ENCODE measurements around the gene VPS35L. TPM values are rescaled to one million over a fixed set of nuclear protein-coding genes. Genes with fewer than 3 reads are reported as not detected.

Gene VPS35L
- total RNA-seq, 1 donor from 2014 or later: 60.0 TPM

DNA sequence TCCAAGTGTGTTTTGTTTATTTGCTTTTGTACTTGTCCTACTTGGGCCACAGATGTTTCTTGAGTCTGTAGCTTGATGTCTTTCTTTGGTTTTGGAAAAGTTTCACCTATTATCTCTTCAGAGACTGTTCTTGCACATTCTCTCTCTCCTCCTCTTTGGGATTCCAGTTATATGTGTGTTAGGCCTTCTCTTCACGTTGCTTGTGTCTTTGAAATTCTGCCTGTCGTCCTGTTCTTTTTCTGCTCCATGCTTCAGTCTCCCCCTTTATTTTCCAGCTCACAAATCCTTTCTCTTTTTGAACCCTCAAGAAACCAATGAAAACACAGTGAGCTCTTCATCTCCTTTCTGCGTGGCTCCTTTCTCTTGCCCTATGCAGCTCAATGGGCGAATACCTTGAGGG lies 7.9 kb downstream of the VPS35L start:
- Mint-ChIP-seq H3K9me3 (ENCODE audit: unreplicated experiment) (no peaks in the 10 kb centered on the region), H3K27me3 (ENCODE audit: unreplicated experiment) (no peaks in the 10 kb centered on the region), H3K27ac (ENCODE audit: unreplicated experiment) (no peak overlapping the region), H3K4me3 (ENCODE audit: unreplicated experiment) (no peak overlapping the region), H3K36me3 (ENCODE audit: low read depth, unreplicated experiment) (peaks cover 20% of the 10 kb centered on the region), H3K4me1 (ENCODE audit: unreplicated experiment) (no peaks in the 10 kb centered on the region)
- no peak for DNase-seq (ENCODE audit: low spot score)
- TF ChIP-seq, protein P1, sequence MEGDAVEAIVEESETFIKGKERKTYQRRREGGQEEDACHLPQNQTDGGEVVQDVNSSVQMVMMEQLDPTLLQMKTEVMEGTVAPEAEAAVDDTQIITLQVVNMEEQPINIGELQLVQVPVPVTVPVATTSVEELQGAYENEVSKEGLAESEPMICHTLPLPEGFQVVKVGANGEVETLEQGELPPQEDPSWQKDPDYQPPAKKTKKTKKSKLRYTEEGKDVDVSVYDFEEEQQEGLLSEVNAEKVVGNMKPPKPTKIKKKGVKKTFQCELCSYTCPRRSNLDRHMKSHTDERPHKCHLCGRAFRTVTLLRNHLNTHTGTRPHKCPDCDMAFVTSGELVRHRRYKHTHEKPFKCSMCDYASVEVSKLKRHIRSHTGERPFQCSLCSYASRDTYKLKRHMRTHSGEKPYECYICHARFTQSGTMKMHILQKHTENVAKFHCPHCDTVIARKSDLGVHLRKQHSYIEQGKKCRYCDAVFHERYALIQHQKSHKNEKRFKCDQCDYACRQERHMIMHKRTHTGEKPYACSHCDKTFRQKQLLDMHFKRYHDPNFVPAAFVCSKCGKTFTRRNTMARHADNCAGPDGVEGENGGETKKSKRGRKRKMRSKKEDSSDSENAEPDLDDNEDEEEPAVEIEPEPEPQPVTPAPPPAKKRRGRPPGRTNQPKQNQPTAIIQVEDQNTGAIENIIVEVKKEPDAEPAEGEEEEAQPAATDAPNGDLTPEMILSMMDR (IDR thresholded peaks at IDR 0.05; ENCODE audit: unreplicated experiment): no peak

DNA sequence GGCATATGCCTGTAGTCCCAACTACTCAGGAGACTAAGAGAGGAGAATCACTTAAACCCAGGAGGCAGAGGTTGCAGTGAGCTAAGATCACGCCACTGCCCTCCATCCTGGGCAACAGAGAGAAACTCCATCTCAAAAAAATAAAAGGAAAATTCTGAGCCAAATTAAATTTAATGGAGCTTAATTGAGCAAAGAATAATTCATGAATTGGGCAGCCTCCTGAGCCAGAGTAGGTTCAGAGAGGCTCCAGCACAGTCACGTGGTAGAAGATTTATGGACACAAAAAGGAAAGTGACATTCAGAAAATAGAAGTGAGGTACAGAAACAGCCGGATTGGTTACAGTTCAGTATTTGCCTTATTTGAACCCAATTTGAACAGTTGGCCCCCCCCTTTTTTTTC lies 10.9 kb downstream of the VPS35L start:
- TF ChIP-seq, protein P1 (IDR thresholded peaks at IDR 0.05; ENCODE audit: unreplicated experiment): no peak
- H3K27ac Mint-ChIP-seq (ENCODE audit: unreplicated experiment): no peak overlapping the region
- no peak overlapping the region for H3K4me3 Mint-ChIP-seq (ENCODE audit: unreplicated experiment)
- H3K4me1 Mint-ChIP-seq (ENCODE audit: unreplicated experiment): no peaks in the 10 kb centered on the region
- H3K9me3 Mint-ChIP-seq (ENCODE audit: unreplicated experiment): no peaks in the 10 kb centered on the region
- peaks cover 20% of the 10 kb centered on the region for H3K36me3 Mint-ChIP-seq (ENCODE audit: low read depth, unreplicated experiment)
- no peak for DNase-seq (ENCODE audit: low spot score)
- no peaks in the 10 kb centered on the region for H3K27me3 Mint-ChIP-seq (ENCODE audit: unreplicated experiment)

DNA sequence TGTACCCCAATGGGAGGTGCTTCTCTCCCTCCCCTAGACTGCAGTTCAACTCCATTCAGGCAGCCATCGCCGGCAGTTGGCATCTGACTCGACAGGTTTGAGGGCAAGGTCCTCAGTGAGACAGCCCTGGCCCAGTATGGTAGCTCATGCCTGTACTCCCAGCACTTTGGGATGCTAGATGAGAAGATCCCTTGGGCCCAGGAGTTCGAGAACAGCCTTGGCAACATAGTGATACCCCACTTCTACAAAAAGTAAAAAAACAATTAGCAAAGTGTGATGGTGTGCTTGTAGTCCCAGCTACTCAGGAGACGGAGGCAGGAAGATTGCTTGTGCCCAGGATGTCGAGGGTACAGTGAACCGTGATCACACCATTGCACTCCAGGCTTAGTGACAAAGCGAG lies 12.1 kb downstream of the VPS35L start:
- DNase-seq (ENCODE audit: low spot score): no peak
- H3K27ac Mint-ChIP-seq (ENCODE audit: unreplicated experiment): no peak overlapping the region
- no peaks in the 10 kb centered on the region for H3K27me3 Mint-ChIP-seq (ENCODE audit: unreplicated experiment)
- H3K4me1 Mint-ChIP-seq (ENCODE audit: unreplicated experiment): no peaks in the 10 kb centered on the region
- peaks cover 20% of the 10 kb centered on the region for H3K36me3 Mint-ChIP-seq (ENCODE audit: low read depth, unreplicated experiment)
- no peak overlapping the region for H3K4me3 Mint-ChIP-seq (ENCODE audit: unreplicated experiment)
- H3K9me3 Mint-ChIP-seq (ENCODE audit: unreplicated experiment): no peaks in the 10 kb centered on the region
- TF ChIP-seq, protein P1 (IDR thresholded peaks at IDR 0.05; ENCODE audit: unreplicated experiment): no peak

DNA sequence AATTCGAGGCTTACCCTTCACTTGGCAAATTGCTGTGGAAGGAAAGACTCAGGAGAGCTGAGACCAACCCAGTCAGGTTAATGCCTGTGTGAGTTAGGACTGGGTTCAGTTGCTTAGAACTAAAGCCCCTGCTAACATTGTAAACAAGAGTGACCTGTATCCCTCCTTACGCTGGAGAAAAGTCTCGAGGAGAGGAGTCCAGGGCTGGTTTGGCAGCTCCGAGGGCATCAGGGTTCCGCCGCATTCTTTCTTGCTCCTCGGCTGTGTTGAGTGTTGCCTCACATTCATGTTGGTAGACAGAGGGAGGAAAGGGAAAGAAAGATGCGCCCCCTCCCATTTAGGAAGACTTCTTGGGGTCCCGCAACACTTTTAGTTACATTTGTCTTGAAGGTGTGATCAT lies 18.5 kb downstream of the VPS35L start:
- DNase-seq (ENCODE audit: low spot score): no peak
- TF ChIP-seq, protein P1 (IDR thresholded peaks at IDR 0.05; ENCODE audit: unreplicated experiment): no peak
- Mint-ChIP-seq H3K36me3 (ENCODE audit: low read depth, unreplicated experiment) (peaks cover 35% of the 10 kb centered on the region), H3K27me3 (ENCODE audit: unreplicated experiment) (no peaks in the 10 kb centered on the region), H3K27ac (ENCODE audit: unreplicated experiment) (peak overlapping the region; percentile 48), H3K9me3 (ENCODE audit: unreplicated experiment) (no peaks in the 10 kb centered on the region), H3K4me1 (ENCODE audit: unreplicated experiment) (peaks cover 4% of the 10 kb centered on the region), H3K4me3 (ENCODE audit: unreplicated experiment) (no peak overlapping the region)

DNA sequence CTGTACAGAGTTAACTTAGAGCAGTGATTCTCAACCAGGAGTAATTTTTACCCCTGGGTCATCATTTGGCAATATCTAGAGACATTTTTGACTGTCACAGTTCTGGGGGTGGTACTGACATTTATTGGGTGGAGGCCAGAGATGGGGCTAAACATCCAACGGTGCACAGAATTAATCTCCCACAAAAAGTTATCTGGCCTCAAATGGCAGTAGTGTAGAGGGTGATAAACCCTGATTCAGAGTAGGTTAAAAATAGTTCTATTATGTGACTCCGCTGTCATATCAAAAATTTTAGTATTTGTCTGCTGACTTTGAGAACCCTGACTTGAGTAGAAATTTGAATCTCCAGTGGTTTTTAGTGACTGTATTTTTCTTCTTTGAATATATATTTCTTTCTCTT lies 19.1 kb downstream of the VPS35L start:
- H3K36me3 Mint-ChIP-seq (ENCODE audit: low read depth, unreplicated experiment): peaks cover 36% of the 10 kb centered on the region

More for the DNA sequence above, 19.1 kb downstream of the VPS35L start:
- H3K27me3 Mint-ChIP-seq (ENCODE audit: unreplicated experiment): no peaks in the 10 kb centered on the region
- TF ChIP-seq, protein P1 (IDR thresholded peaks at IDR 0.05; ENCODE audit: unreplicated experiment): no peak
- peaks cover 4% of the 10 kb centered on the region for H3K4me1 Mint-ChIP-seq (ENCODE audit: unreplicated experiment)
- H3K4me3 Mint-ChIP-seq (ENCODE audit: unreplicated experiment): no peak overlapping the region
- no peak for DNase-seq (ENCODE audit: low spot score)
- no peak overlapping the region for H3K27ac Mint-ChIP-seq (ENCODE audit: unreplicated experiment)
- H3K9me3 Mint-ChIP-seq (ENCODE audit: unreplicated experiment): no peaks in the 10 kb centered on the region

Measured in endothelial cell (in vitro differentiated cells).